Fibroblast of lung (primary cell): ENCODE measurements around the gene PRRT1. TPM values are rescaled to one million over a fixed set of nuclear protein-coding genes. Genes with fewer than 3 reads are reported as not detected.

ENCODE experiments used
- DNase-seq, 2 donors: peaks; one replicate each; pipeline versions ENCODE4 v3.0.0 to v3.0.0-alpha.2; 2010; ENCODE audit warnings: low read depth in 2 of 2
- H2AFZ ChIP-seq: 2 replicates; pipeline ENCODE4 v1.5.1; 2012; ENCODE audit warnings: low read length, control low read depth, inconsistent platforms
- H3K27ac ChIP-seq: 2 replicates; pipeline ENCODE4 v1.5.1; 2011; ENCODE audit warnings: low read length, control low read depth; ENCODE audit not compliant: insufficient read depth
- H3K27me3 ChIP-seq: 2 replicates; pipeline ENCODE4 v1.5.1; 2011; ENCODE audit warnings: mild to moderate bottlenecking, low read length; ENCODE audit not compliant: control insufficient read depth, insufficient read depth
- H3K36me3 ChIP-seq: 2 replicates; pipeline ENCODE4 v1.5.1; 2011; ENCODE audit warnings: low read length; ENCODE audit not compliant: control insufficient read depth, insufficient read depth
- H3K4me1 ChIP-seq: 2 replicates; pipeline ENCODE4 v1.5.1; 2011; ENCODE audit warnings: low read length; ENCODE audit not compliant: control insufficient read depth, insufficient read depth; ENCODE audit errors: extremely low read depth
- H3K4me2 ChIP-seq: 2 replicates; pipeline ENCODE4 v1.5.1; 2011; ENCODE audit warnings: low read length, control low read depth; ENCODE audit not compliant: insufficient read depth; ENCODE audit errors: extremely low read depth
- H3K4me3 ChIP-seq, 4 experiments: fragments of 200-600 bp in 1 of 4; sonication (generic) in 1 of 4; replicated peaks in 1 of 4; 2 replicates each; pipeline ENCODE4 v1.5.1; 2011 to 2016; ENCODE audit warnings: low read length in 4 of 4, low read depth in 3 of 4, mild to moderate bottlenecking in 3 of 4, control low read depth in 2 of 4, inconsistent platforms in 1 of 4, mixed read lengths in 1 of 4; ENCODE audit not compliant: insufficient read depth in 1 of 4; ENCODE audit errors: control extremely low read depth in 1 of 4
- H3K79me2 ChIP-seq: 2 replicates; pipeline ENCODE4 v1.5.1; 2012; ENCODE audit warnings: mild to moderate bottlenecking, low read length, inconsistent platforms; ENCODE audit not compliant: control insufficient read depth, insufficient read depth
- H3K9ac ChIP-seq: 2 replicates; pipeline ENCODE4 v1.5.1; 2011; ENCODE audit warnings: mild to moderate bottlenecking, low read length, control low read depth; ENCODE audit not compliant: insufficient read depth
- H3K9me3 ChIP-seq: 2 replicates; pipeline ENCODE4 v1.5.1; 2012; ENCODE audit warnings: low read depth, low read length; ENCODE audit not compliant: control insufficient read depth, insufficient read depth
- H4K20me1 ChIP-seq: 2 replicates; pipeline ENCODE4 v1.5.1; 2011; ENCODE audit warnings: low read length; ENCODE audit not compliant: control insufficient read depth, insufficient read depth; ENCODE audit errors: extremely low read depth
- CTCF ChIP-seq, 2 donors: IDR thresholded peaks in 1 of 2; conservative IDR thresholded peaks in 1 of 2; 1 replicate in 1 of 2; 2 replicates in 1 of 2; pipeline ENCODE4 v1.5.1; 2011 to 2012; ENCODE audit warnings: low read length in 2 of 2, control low read depth in 1 of 2, inconsistent platforms in 1 of 2, low read depth in 1 of 2, mild to moderate bottlenecking in 1 of 2
- EZH2 ChIP-seq: IDR thresholded peaks from 2 replicates; pipeline ENCODE4 v1.5.1; 2012; ENCODE audit warnings: low read length, control low read depth, mild to moderate bottlenecking; ENCODE audit errors: missing control alignments
- polyA plus RNA-seq, 2 donors: library from polyadenylated mRNA; depleted of rRNA in 1 of 2; stranded (reverse) in 1 of 2; unstranded in 1 of 2; fragments of >200 nt; gene quantifications; 2 replicates each; pipeline ENCODE4 v1.2.1, GENCODE V29; 2011 to 2012; ENCODE audit warnings: missing spikeins in 1 of 2
- total RNA-seq: library from RNA; depleted of rRNA; stranded (reverse); fragments of >200 nt; gene quantifications from 2 replicates; pipeline ENCODE4 v1.2.1, GENCODE V29; 2014

The PRRT1 gene
- total and polyA plus RNA-seq, 2 donors (not counting 1 experiment from before 2014, with no cell fraction given): 0.33 to 0.73 TPM

GRCh38 chr6:32113386-32114352, 38.1 kb downstream of the PRRT1 start:
- peak; percentile 76 to 99 for DNase-seq
- Histone ChIP-seq H3K27ac (peak overlapping the region; percentile 94), H3K4me1 (peaks cover 38% of the 10 kb centered on the region), H3K9ac (peak overlapping the region; percentile 55), H3K4me2 (peak overlapping the region; percentile 30), H3K9me3 (no peaks in the 10 kb centered on the region), H3K36me3 (peaks cover 16% of the 10 kb centered on the region), H4K20me1 (no peaks in the 10 kb centered on the region), H3K79me2 (no peaks in the 10 kb centered on the region), H2AFZ (no peak overlapping the region), H3K4me3 (no peak overlapping the region), H3K27me3 (peaks cover 6% of the 10 kb centered on the region)
- TF ChIP-seq EZH2: no peak
- peak; percentile 69 to 78 for TF ChIP-seq CTCF (conservative IDR thresholded peaks at IDR 0.05 in 1 of 2, IDR thresholded peaks at IDR 0.05 in 1 of 2; ENCODE audit: low read depth in 1 of 2, low read length in 2 of 2)

- Histone ChIP-seq H3K9ac (no peak overlapping the region), H3K79me2 (no peaks in the 10 kb centered on the region), H3K4me1 (peaks cover 46% of the 10 kb centered on the region), H3K4me3 (no peak overlapping the region), H3K27ac (no peak overlapping the region), H2AFZ (no peak overlapping the region), H3K4me2 (no peak overlapping the region), H3K36me3 (peaks cover 11% of the 10 kb centered on the region), H3K27me3 (peaks cover 7% of the 10 kb centered on the region), H4K20me1 (no peaks in the 10 kb centered on the region), H3K9me3 (no peaks in the 10 kb centered on the region)
- TF ChIP-seq CTCF (conservative IDR thresholded peaks at IDR 0.05 in 1 of 2, IDR thresholded peaks at IDR 0.05 in 1 of 2; ENCODE audit: low read depth in 1 of 2, low read length in 2 of 2): no peak
- TF ChIP-seq EZH2: no peak
- DNase-seq: peak in 1 of 2 donors; percentile 58
These were observed 39.2 kb downstream of the PRRT1 start for GRCh38 chr6:32112431-32112980.

GRCh38 chr6:32111424-32112066, 40.2 kb downstream of the PRRT1 start:
- DNase-seq: no peak
- peaks cover 51% of the 10 kb centered on the region for H3K4me1 ChIP-seq
- no peak for TF ChIP-seq EZH2
- TF ChIP-seq CTCF (conservative IDR thresholded peaks at IDR 0.05 in 1 of 2, IDR thresholded peaks at IDR 0.05 in 1 of 2; ENCODE audit: low read depth in 1 of 2, low read length in 2 of 2): no peak
- H2AFZ ChIP-seq: no peak overlapping the region
- H3K4me3 ChIP-seq: no peak overlapping the region
- peaks cover 7% of the 10 kb centered on the region for H3K27me3 ChIP-seq
- no peak overlapping the region for H3K27ac ChIP-seq
- H3K36me3 ChIP-seq: peaks cover 6% of the 10 kb centered on the region
- no peak overlapping the region for H3K4me2 ChIP-seq
- H4K20me1 ChIP-seq: no peaks in the 10 kb centered on the region
- H3K9ac ChIP-seq: no peak overlapping the region
- H3K79me2 ChIP-seq: no peaks in the 10 kb centered on the region
- no peaks in the 10 kb centered on the region for H3K9me3 ChIP-seq
